NCI-H345 treated with DMSO at 0.1 percent for 48 hours (cell line): ENCODE results near the gene COL23A1.
"Not testable (repeated sequence)": the region's sequence is repeated elsewhere in the genome, so short reads cannot be mapped to it uniquely, and the experiment has no call there.

Experiments
- DNase-seq: peaks from one replicate; lab custom pipeline; 2025; ENCODE audit not compliant: unreplicated experiment; lab: John Stamatoyannopoulos, UW

The COL23A1 gene

GRCh38 chr5:178274781-178275537, 315.2 kb downstream of the COL23A1 start:
- no peak for DNase-seq

GRCh38 chr5:178273665-178274541, 316.3 kb downstream of the COL23A1 start:
- DNase-seq, result no peak

GRCh38 chr5:178273041-178273440, 317.2 kb downstream of the COL23A1 start:
- no peak for DNase-seq

GRCh38 chr5:178272591-178272990, 317.6 kb downstream of the COL23A1 start:
- DNase-seq, result no peak

GRCh38 chr5:178271726-178272479, 318.3 kb downstream of the COL23A1 start:
- DNase-seq, result no peak

GRCh38 chr5:178271231-178271630, 319.0 kb downstream of the COL23A1 start:
- no peak for DNase-seq

GRCh38 chr5:178269499-178269898, 320.7 kb downstream of the COL23A1 start:
- DNase-seq, result no peak

- no peak for DNase-seq
These were observed 322.3 kb downstream of the COL23A1 start for GRCh38 chr5:178267876-178268275.

GRCh38 chr5:178267245-178267644, 322.9 kb downstream of the COL23A1 start:
- no peak for DNase-seq

- no peak for DNase-seq
These were observed 323.6 kb downstream of the COL23A1 start for GRCh38 chr5:178266581-178266980.

GRCh38 chr5:178265746-178266145, 324.4 kb downstream of the COL23A1 start:
- DNase-seq, result no peak

GRCh38 chr5:178264044-178264443, 326.1 kb downstream of the COL23A1 start:
- DNase-seq, result no peak

- no peak for DNase-seq
These were observed 328.3 kb downstream of the COL23A1 start for GRCh38 chr5:178261666-178262600.

- DNase-seq, result no peak
These were observed 330.3 kb downstream of the COL23A1 start for GRCh38 chr5:178259623-178260536.

- DNase-seq, result no peak
These were observed 332.5 kb downstream of the COL23A1 start for GRCh38 chr5:178257650-178258049.

- DNase-seq, result no peak
These were observed 333.4 kb downstream of the COL23A1 start for GRCh38 chr5:178256746-178257145.

GRCh38 chr5:178253632-178254031, 336.6 kb downstream of the COL23A1 start:
- not testable (repeated sequence) for DNase-seq

GRCh38 chr5:178252258-178252657, 337.9 kb downstream of the COL23A1 start:
- no peak for DNase-seq

GRCh38 chr5:178250263-178250662, 339.9 kb downstream of the COL23A1 start:
- DNase-seq, result no peak
